HG02981 (cell line): ENCODE data around the gene RPTOR.
"Not testable (repeated sequence)": the region's sequence is repeated elsewhere in the genome, so short reads cannot be mapped to it uniquely, and the experiment has no call there.

Experiments used
- ATAC-seq: cut with Tn5 transposase; IDR thresholded peaks from one replicate; pipeline ENCODE4 v1.9.1; 2021; ENCODE audit warnings: mild to moderate bottlenecking, moderate library complexity; ENCODE audit not compliant: unreplicated experiment

RPTOR gene

DNA sequence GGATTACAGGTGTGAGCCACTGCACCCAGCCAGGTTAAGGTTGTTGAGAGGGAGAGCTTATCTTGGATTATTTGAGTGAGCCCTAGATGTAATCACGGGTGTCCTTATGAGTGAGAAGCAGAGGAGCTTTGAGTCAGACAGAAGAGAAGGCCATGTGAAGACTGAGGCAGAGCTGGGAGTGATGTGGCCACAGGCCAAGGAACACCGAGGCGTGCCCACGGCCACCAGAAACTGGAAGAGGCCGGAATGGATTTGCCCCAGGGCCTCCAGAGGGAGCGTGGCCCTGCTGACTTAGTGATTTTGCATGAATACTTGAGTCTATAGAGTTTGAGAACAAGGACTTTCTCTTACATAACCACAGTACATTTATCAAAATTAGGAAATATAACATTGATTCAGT is 137.7 kb downstream of the RPTOR start:
- ATAC-seq, result no peak

DNA sequence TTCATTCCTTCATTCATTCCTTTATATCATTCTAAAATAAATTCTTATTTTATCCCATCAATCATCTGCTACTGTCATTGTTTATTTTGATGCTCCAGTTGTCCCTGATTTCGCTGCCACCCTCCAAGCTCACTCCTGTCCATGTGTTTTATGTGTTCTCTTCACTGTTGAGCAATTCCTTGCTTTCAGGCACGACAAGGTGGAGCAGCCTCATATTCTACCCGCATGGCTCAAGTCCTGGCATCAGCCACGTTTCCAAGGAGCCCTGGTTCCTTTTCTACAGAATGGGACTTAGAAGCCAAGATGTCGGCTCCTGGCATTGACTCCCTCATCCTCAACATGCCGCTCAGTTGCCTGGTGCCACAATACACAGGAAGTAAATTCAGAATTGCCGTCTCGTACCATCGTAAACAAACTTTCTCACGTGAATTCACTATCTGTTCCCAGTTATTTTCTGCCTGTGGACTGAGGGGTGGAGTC is 139.0 kb downstream of the RPTOR start:
- ATAC-seq, result no peak

DNA sequence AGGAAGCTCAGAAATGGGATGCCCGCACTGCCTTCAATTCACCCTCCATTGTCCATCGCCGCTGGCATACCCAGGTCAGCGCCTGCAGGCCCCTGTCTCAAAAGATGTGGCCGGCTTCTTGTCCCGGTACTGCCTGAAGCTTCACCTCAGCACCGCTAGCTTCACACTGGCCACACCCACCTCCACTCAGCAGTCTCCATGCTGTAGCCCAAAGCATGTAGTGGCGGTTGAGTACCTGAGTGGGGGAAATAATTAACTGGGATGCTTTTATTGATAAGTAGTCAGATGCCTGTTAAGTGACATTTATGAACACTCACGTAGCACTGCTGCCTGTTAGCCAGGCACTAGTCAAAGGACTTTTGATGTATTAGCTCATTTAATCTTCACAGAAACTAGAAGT is 143.2 kb downstream of the RPTOR start:
- no peak for ATAC-seq

DNA sequence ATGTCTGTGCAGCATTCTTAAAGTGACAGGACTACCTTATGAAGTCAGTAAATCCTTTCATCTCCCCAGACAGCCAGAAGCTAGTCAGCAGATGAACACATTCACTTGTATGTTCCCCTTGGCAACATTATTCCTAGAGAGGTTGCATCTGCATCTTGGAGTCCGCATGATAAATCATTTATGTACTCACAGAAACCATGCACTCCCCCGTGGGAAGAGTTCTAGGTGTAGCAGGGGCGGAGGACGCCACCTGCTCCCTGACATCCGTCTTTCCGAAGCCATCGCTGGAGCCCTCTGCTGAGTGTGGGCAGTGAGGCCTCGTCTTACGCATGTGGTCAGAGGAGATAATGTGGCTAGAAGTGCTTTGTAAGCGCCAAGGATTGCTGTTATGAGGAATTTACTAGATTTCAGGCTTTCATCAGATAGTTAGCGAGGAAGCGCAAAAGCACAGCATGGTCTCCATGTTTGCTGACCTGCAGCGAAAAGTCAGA is 144.5 kb downstream of the RPTOR start:
- ATAC-seq, result no peak

DNA sequence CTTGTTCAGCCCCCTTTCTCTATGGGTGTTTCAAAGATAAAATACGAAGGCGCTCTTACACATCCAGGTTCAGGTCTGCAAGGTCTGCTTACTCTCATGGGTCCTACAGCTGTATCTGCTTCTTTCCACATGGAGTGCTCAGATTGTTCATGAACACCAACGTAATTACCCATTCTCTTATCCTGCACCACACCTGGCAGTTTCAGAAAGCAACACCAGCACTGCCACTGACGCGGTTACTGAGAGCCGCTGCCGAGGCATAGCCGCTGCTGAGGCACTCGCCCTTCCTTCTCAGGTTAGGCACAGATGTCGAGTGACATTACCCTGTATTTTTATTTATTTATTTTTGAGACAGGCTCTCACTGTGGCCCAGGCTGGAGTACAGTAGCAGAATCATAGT is 147.1 kb downstream of the RPTOR start:
- no peak for ATAC-seq

DNA sequence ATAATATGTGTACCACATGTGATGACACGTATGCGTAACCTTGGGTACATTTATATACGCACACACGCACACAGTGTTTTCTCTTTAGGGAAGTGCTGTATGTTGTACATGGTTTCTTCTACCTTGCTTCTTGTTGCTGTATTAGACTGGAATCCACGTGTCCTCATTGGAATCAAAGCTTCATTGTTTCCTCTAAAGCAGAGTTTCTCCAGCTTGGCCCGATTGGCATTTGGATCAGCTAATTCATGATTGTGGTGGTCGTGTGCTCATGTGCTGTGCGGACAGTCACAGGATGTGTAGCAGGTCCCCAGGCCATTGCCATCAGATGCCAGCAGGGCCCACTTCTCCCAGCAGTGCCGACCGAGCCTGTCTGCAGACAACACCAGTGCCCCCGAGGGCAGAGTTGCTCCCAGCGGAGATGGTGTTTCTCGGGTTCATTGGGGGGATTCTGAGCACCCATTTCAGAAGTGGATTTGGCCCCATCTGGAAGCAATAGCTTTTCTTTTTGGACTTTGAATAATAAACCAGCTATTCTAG is 148.4 kb downstream of the RPTOR start:
- ATAC-seq, result no peak

DNA sequence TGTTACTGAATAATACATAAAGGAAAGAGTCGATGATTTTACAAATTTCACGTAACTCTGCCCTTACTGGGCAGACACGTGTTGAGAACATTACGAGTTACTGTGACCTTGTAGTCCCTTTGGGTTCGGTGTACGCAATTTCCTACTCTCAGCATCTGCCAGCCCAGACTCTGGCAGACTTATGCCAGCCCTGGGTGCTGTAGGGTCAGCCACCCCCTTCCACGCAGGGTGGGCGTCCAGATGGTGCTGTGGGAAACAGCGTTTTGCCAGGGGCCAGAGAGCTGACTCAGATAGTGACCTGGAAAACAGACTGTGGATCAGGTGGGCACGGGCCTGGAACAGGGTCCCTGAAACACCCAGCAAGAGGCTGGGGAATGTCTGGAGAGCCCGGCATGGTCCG is 148.9 kb downstream of the RPTOR start:
- no peak for ATAC-seq

DNA sequence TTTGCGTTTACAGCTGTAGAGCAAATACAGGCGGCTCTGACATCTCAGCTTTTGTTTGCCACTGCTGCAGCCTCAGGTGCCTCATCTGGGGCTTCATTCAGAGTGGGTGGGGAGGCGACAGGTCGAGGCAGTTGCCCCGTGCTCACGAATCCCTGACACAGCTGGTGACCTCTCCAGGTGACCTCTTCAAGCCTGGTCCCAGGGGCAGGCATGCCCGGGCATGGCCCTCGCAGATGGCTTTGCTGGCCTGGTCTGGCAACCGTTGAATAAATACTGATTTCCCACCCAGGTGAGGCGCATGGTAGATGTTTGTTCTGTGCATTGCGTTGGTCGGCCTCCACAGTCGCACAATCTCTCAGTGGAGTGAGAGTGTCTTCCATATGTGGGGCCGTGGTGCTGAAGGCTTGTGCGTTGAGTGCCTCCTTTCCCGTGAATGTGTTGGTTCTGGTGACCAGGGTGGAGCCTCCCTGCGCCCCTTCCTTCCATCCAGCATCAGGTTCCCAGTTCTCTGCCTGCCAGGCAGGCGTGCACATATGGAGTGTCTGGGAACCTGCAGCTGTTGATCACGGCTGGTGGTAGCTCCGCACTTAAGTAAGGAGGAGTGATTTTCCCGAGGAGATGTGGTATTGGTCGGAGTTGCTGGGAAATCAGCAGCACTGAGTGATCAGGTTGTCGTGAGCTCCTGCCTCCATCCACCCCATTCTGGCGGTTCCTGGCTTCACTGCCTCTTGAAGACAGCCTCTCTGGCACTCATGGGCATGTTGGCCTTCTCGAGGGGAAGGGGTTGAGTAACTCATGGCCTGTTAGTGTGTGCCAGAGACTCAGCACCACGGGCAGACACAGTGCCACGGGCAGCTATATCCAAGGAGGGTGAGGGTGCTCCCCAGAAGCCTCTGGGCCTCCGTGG is 149.7 kb downstream of the RPTOR start:
- ATAC-seq, result no peak

DNA sequence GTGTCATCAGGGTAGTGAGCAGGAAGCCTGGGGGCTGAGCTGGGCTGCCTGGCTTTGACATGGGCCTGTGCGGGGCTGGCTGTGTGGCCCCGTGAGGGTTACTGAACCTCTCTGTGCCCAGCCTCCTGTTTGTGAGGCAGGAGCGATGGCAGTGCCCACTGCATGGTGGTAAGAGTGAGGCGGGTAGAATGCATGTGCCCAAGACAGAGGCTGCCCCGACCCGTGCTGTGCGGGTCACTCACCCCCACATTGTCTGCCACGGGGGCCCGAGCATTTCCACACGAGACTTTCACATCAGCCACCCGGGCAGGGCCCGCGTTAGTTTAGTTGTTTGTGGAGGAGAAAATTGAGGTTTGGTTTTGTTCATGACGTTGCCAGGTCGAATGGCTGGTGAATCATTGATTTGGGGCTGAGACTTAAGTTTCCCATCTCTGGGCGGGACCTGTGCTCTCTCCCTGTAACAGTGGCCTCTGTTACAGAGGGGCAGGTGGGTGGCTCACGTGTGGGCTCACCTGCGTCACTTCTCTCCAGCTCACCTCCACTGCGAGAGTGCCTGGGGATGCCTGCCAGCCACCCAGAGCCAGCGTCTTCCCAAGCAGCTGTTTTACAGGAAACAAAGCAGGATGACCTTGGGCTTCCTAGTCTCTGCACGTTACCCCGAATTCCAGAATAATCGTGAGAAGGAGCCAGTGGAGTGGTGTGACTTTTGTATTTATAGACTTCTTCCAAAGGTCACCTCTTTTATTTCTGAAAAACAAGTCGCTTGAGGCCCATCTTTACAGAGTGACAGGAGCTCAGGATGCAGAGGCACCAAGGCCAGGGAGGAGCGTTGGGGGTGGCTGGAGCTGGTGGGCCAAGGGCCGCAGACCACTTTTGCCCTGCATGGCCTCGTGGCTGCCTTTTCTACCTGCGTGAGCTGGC is 150.6 kb downstream of the RPTOR start:
- no peak for ATAC-seq

DNA sequence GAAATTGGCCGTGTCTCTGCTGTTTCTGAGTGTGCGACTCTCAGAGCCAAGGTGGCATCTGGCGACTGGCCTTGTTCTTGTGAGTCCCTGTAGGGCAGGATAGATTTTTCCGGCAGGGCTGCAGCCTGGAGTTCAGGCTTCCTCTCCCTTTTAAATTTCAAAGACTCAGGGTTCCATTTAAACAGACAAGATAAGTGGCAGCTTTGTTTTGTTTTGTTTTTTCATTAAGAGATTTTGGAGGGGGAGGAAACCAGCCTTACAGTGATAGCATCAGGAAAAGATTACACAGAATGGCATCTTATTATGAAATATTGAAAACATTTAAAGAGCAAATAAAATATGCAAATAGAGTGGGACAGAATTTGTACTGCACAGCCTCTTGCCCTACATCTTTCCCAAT is 151.3 kb downstream of the RPTOR start:
- ATAC-seq, result no peak

DNA sequence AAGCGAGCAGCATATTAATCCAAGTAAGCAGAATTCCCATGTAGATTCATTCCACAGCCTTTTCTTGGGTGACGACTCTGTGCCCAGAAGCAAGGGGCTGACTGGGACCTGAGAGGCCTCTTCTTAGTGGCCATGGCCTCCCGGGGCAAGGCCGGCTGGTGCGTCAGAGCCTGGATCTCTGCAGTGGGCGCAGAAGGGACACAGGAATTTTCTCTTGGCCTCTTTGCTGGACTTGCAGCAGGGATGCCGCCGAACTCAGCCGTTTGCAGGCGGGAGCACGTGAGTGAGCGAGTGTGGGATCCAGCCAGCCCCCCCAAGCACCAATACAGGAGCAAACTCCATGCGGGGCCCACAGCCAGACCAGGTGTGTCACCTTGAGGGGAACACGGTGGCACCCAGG is 151.8 kb downstream of the RPTOR start:
- no peak for ATAC-seq

DNA sequence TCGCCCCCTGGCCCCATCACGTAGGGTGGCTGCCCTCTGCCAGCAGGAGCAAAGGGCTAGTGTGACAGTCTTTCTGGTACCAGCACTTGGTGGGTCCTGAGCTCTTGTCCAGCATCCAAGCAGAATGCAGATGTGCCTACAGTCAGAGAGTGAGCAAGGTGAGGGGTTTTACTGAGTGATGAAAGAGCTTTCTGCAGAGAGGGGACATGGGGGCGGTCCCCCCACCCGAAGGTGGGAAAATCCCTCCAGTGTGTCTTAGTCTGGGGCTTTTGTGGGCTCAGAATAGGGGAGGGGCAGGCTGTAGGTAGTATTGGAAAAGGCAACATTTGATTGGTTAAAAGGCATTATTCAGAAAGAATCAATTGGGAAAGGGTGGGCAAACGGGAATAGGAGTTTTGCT is 152.3 kb downstream of the RPTOR start:
- ATAC-seq, result no peak

DNA sequence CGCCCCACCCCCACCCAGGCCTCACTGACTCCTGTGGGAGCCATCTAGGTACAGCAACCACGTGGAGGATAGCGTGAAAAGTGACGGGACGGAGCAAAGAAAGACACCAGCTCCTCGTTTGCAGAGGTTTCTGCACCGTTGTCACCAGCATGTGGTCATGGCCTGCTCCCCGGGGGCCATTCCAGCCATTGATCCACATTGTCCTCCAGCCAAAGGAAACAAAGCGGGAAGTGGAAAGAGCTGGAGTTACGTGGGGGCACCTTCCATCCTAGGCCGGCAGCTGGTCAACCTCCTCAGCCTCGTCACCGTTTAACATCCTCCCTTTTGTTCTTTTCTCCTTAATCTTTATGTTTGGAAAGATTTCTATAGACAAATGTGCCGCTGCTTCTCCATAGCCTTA is 153.7 kb downstream of the RPTOR start:
- ATAC-seq, result no peak

DNA sequence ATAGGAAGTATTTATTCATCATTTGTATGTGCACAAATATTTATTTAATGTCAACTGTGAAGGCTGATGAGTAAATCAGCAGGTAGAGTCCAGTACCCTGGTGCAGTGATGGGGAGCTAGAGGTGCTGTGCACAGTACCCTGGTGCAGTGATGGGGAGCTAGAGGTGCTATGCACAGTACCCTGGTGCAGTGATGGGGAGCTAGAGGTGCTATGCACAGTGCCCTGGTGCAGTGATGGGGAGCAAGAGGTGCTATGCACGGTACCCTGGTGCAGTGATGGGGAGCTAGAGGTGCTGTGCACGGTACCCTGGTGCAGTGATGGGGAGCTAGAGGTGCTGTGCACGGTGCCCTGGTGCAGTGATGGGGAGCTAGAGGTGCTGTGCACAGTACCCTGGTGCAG is 154.6 kb downstream of the RPTOR start:
- ATAC-seq, result not testable (repeated sequence)

DNA sequence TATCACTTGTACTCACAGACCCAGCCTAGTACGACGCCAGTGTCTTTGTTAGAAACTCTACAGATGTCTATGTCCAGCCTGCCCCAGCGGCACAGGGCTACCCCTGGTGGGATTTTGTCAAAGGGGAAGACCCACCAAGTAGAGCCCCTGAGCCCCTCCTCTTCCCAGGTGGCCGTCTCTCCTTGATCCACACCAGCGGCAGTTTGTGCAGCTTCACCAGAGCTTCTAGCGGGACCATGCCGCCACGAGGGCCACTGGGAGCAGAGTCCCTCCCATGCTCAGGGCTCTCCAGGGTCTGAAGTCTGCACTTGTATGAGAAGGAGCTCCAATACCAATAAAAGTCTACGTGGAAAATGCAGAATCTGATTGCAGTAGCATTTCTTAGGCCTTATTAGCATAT is 157.1 kb downstream of the RPTOR start:
- ATAC-seq, result no peak

DNA sequence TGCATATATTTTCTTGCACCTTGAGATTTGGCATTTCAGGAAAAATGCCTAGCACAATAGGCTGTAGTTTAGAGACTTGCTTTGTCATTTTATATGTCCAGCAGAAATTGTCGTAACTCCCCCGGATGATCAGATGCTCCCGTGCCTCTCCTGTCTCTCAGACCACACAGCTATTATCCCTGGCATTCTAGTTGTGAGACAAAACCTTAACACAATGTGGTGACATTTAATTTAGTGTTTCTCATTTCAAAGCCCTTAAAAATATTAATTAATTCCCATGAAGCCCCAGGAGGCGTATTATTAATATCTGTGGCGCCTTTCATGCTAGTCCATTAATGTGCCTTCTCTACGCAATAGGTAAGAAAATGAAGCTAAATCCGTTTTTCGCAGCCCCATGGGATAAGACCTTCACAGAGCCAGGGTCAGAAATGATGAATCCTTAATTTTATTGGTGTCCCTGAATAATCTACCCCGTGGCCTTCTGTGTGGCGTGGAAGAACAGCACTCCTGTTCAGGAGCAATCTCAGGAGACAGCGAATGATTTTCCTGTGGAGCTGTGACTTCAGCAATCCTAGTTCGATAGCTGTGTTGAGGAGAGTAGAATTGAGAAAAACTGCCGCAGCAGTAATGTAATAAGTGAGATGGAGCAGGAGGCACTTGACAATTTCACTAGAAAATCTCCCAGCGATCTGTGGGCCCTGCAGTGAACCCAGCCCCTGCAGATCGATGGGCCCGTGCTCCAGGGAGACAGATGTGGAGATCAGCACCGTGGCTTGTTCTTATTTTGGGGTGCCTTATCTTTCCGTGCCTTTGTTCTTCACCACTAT is 157.9 kb downstream of the RPTOR start:
- ATAC-seq, result no peak

DNA sequence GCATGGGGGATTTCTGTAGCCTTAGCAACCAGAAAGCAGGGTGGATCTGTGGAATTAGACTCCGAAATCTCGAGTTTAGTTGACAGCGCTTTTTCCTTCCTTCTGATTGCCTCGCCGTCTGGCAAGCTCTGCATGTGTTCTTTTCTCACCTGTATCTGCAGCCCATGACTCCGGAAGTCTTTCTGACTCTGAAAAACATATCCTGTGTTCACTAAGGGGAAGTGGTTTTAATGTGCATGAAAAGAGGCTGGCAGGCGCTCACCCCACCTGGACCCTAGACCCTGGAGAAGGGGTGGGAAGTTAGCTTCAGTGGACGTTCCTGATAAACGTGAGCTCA is 158.5 kb downstream of the RPTOR start:
- no peak for ATAC-seq

DNA sequence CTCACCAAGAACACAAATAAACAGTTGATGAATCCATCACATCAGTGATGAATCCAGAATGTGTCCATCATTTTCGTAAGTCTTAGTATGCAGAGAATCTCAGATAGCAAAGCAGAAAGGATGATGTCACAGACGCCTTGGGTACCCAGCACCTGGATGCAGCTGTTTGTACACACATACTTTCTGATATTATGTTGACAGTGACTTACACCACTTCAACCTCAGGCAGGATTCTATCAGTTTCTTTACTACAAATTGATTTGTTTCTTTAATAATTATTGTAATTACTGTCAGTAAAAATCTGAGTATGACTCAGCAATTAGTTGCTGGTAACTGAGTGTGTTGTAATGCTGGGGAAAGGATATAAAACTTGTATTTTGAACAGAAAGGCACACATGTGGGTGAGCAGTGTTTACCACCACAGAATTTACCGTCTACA is 159.8 kb downstream of the RPTOR start:
- no peak for ATAC-seq

DNA sequence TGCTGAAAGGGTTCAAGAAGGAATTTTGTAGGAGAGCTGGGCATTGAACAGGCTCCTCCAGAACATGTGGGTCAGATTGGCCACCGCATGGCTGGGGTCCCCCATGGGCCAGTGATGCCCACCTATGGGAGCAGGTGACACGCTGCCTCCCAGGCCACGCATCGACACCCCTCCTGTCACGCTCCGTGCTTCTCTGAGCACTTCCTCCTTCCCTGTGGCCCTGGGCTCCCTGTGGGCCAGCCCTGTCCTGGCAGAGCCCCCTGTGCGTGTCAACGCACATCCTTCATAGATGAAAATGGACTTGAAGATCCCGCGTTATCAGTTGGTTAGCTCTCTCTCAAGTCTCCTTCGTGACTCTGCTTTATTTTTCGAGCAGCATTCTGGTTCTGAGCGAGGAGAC is 160.3 kb downstream of the RPTOR start:
- no peak for ATAC-seq

DNA sequence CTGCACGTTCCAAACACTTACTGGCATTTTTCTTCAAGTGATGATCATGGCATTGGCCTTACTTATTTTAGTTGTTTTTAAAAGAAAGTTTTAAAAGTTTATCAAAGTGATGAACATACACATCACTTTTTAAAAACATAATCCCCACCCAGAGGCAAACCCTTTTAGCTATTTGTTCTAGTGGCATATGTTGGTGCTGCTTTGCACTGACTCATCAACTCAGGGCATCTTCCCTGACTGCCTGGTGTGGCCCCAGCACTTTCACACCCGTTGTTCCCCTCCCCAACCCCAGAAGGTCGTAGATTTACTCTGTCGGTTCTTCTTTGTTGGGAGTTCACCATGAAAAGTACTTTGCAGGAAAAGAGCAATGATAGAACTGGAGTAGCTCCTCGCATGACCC is 161.3 kb downstream of the RPTOR start:
- ATAC-seq, result no peak

DNA sequence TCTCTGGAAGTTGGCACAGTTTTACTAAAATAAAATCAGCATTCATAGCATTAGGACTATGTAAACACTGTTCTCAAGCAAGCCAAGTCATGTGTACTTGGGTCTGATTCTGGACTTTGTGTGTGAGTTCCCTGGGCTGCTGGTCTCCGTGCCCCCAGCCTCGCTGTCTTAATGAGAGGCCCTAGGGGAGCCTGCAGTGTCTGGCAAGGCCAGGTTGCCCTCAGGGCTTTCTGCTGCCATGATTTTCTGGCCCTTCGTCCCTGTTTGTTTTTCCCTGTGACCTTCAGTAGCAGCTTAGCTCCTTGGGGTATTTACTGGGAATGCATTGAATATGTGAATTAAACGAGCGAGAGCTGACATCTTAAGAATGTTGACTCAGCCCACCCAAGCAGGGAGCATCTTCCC is 161.8 kb downstream of the RPTOR start:
- ATAC-seq, result no peak
